ENCODE results near the gene ELFN1.
A peak's percentile ranks its signal among the peaks of the same experiment; 100 is the strongest.

The ELFN1 gene

DNA sequence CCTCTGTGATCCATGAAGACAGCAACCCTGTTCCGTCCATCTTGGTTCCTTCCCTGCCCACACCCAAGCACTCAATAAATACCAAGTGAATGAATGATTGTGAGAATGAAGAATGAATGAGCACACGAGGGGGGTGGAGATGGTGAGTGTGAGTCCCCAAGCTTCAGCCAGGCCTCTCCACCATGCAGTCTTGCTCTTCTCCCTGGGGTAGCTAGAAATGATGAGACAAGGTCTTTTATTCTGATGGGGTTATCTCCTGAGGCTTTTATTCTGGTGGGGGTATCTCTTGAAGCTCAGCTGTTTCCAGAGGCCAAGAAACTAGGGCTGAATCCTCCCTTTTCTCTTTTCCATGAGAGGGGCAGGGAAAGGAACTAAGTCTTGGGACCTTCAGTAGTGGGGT is 57.0 kb downstream of the ELFN1 start:
- Histone ChIP-seq H3K36me3 (peaks cover 58% of the 10 kb centered on the region), H3K27me3 (ENCODE audit: insufficient read depth, low read depth, severe bottlenecking) (no peaks in the 10 kb centered on the region), H3K9me3 (ENCODE audit: severe bottlenecking) (peaks cover 15% of the 10 kb centered on the region), H3K27ac (peak overlapping the region; percentile 79; the same call in 1 of the 2 replicates), H3K4me3 (ENCODE audit: low read depth, low read length) (no peak overlapping the region)
- no peak for DNase-seq
- TF ChIP-seq, protein P1, sequence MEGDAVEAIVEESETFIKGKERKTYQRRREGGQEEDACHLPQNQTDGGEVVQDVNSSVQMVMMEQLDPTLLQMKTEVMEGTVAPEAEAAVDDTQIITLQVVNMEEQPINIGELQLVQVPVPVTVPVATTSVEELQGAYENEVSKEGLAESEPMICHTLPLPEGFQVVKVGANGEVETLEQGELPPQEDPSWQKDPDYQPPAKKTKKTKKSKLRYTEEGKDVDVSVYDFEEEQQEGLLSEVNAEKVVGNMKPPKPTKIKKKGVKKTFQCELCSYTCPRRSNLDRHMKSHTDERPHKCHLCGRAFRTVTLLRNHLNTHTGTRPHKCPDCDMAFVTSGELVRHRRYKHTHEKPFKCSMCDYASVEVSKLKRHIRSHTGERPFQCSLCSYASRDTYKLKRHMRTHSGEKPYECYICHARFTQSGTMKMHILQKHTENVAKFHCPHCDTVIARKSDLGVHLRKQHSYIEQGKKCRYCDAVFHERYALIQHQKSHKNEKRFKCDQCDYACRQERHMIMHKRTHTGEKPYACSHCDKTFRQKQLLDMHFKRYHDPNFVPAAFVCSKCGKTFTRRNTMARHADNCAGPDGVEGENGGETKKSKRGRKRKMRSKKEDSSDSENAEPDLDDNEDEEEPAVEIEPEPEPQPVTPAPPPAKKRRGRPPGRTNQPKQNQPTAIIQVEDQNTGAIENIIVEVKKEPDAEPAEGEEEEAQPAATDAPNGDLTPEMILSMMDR (IDR thresholded peaks at IDR 0.05; ENCODE audit: low read depth, low read length), result no peak

DNA sequence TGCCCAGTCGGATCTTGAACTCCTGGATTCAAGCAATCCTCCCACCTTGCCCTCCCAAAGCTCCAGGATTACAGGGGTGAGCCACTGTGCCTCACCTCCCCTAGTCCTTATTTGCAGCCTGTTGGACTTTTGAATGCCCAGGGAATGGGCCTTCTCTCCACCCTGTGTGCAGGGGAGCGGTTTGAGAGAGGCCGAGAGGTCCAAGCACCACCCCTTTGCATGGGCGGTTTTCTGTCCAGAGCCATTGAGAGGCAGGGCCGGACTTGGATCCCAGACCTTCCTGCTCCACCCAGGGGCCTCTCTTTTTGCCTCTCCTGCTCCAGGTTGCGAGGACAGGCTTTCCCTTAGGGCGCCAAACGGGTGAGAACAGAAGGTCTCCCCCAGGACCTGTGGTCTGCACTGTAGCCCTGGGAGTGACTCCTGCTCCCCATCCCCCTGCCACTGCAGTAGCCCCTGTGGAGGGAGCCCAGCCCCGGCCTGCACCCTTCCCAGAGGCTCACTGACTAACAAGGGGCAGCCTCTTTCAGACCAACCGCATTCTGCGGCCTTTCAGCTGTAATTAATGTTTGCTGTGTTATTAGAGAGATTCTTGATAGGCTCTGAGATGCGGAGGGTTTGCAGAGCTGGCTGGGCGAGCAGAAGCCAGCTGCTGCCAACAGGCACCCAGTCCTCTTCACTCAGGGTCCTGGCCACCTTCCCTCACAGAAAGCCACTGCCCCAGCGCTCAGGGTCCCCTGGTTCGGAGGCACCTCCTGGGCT is 57.9 kb downstream of the ELFN1 start:
- Histone ChIP-seq H3K4me3 (ENCODE audit: low read depth, low read length) (no peak overlapping the region), H3K9me3 (ENCODE audit: severe bottlenecking) (peaks cover 15% of the 10 kb centered on the region), H3K27ac (no peak overlapping the region), H3K36me3 (peaks cover 58% of the 10 kb centered on the region), H3K27me3 (ENCODE audit: insufficient read depth, low read depth, severe bottlenecking) (no peaks in the 10 kb centered on the region)
- TF ChIP-seq, protein P1 (IDR thresholded peaks at IDR 0.05; ENCODE audit: low read depth, low read length), result no peak
- DNase-seq, result no peak

DNA sequence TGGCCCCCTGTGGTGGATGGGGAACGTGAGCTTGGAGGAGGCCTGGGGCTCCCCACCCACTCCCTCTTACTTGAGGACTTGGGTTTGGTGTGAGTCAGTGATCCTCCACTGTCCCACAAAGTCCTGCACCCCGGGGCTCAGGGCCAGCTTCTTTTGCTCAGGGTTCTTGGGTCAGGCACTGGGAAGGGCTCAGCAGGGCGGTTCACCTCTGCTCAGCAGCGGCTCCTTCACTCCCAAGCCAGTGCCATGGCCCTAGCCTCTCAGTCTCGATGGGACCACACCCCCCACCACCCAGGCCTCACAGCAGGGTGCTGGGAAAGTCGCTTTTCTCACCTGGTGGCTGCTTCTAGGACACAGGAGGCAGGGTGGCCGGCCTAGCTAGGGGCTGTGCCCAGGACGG is 59.1 kb downstream of the ELFN1 start:
- Histone ChIP-seq H3K9me3 (ENCODE audit: severe bottlenecking) (peaks cover 13% of the 10 kb centered on the region), H3K27me3 (ENCODE audit: insufficient read depth, low read depth, severe bottlenecking) (no peaks in the 10 kb centered on the region), H3K27ac (no peak overlapping the region), H3K4me3 (ENCODE audit: low read depth, low read length) (no peak overlapping the region), H3K36me3 (peaks cover 53% of the 10 kb centered on the region)
- TF ChIP-seq, protein P1 (IDR thresholded peaks at IDR 0.05; ENCODE audit: low read depth, low read length), result no peak
- DNase-seq, result no peak

DNA sequence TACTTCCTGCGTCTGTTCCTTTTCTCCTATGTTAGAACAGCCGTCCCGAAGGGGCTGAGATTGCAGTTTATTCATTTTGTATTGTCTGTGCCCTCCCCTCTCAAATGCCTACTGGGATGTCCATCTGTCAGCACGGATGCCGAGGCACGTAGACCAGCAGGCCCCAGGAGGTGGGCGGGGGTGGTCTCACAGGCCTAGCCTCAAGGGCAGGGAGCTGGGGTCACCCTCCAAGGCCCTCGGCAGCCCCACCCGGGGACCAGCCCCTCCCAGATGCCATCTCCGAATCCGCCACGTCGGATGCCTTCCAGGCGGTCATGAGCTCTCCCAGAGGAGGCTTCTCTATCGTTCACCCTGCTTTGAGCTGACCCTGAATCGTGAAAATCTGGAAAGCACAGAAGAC is 59.7 kb downstream of the ELFN1 start:
- TF ChIP-seq, protein P1 (IDR thresholded peaks at IDR 0.05; ENCODE audit: low read depth, low read length), result no peak
- peaks cover 53% of the 10 kb centered on the region for H3K36me3 ChIP-seq
- H3K27ac ChIP-seq, result no peak overlapping the region
- H3K27me3 ChIP-seq (ENCODE audit: insufficient read depth, low read depth, severe bottlenecking), result no peaks in the 10 kb centered on the region
- DNase-seq, result no peak
- no peak overlapping the region for H3K4me3 ChIP-seq (ENCODE audit: low read depth, low read length)
- peaks cover 13% of the 10 kb centered on the region for H3K9me3 ChIP-seq (ENCODE audit: severe bottlenecking)

DNA sequence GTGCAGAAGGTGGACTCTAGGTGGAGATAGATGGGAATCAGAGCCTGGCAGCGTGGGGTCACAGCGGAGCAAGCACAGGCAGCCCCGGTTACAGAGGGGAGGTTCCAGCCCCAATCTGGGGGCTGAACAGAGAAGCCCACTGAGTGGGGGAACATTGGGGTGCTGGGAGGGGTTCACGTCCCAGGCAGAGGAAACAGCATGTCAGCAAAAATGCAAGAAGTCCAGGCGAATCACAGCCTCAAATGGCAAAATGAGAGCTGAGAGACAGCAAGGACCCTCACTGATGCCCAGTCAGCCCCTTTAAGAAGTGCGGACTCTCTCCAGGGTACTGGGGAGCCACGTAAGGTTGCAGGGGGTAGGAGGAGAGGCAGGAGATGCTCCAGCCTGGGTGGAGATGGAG is 62.0 kb downstream of the ELFN1 start:
- Histone ChIP-seq H3K27me3 (ENCODE audit: insufficient read depth, low read depth, severe bottlenecking) (no peaks in the 10 kb centered on the region), H3K4me3 (ENCODE audit: low read depth, low read length) (no peak overlapping the region), H3K9me3 (ENCODE audit: severe bottlenecking) (peaks cover 13% of the 10 kb centered on the region), H3K36me3 (peaks cover 47% of the 10 kb centered on the region), H3K27ac (no peak overlapping the region)
- TF ChIP-seq, protein P1 (IDR thresholded peaks at IDR 0.05; ENCODE audit: low read depth, low read length), result no peak
- DNase-seq, result no peak

DNA sequence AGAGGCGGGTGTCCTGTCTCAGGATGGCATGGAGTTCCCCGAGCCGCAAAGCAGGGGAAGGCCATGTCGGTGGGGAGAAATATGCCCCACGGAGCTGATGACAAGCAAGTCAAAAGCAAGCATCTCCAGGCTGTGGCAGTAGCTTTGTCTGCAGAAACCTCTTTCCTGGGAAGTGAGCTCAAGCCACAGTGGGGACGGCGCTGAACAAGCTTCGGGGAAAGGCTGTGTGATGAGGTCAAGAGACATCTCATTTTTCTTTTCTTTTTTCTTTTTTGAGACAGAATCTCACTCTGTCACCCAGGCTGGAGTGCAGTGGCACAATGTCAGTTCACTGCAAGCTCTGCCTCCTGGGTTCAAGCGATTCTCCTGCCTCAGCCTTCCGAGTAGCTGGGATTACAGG is 62.6 kb downstream of the ELFN1 start:
- DNase-seq, result no peak
- H3K4me3 ChIP-seq (ENCODE audit: low read depth, low read length), result no peak overlapping the region
- peaks cover 13% of the 10 kb centered on the region for H3K9me3 ChIP-seq (ENCODE audit: severe bottlenecking)
- TF ChIP-seq, protein P1 (IDR thresholded peaks at IDR 0.05; ENCODE audit: low read depth, low read length), result no peak
- peaks cover 41% of the 10 kb centered on the region for H3K36me3 ChIP-seq
- H3K27ac ChIP-seq, result no peak overlapping the region
- H3K27me3 ChIP-seq (ENCODE audit: insufficient read depth, low read depth, severe bottlenecking), result no peaks in the 10 kb centered on the region
